ENCODE results near the gene TMED5.

GRCh38 chr1:93179886-93180722 lies at the start of gene TMED5:
- no peak for TF ChIP-seq TAF1 (IDR thresholded peaks at IDR 0.05; ENCODE audit: low read depth)
- TF ChIP-seq EZH2 (IDR thresholded peaks at IDR 0.05; ENCODE audit: borderline replicate concordance, insufficient read depth, low read length, poor library complexity, severe bottlenecking), result no peak
- peak; percentile 31 for TF ChIP-seq CTCF (IDR thresholded peaks at IDR 0.05; ENCODE audit: poor library complexity, severe bottlenecking)
- TF ChIP-seq SMC3 (conservative IDR thresholded peaks at IDR 0.05; ENCODE audit: poor library complexity), result no peak
